Epithelial cell of esophagus (primary cell): ENCODE data around the gene GDF15.

ENCODE experiments used
- DNase-seq: peaks from one replicate; pipeline ENCODE4 v3.0.0; 2010; ENCODE audit warnings: low read depth
- H3K4me3 ChIP-seq: 2 replicates; pipeline ENCODE4 v1.5.1; 2011; ENCODE audit warnings: mild to moderate bottlenecking, low read length, control low read depth
- CTCF ChIP-seq: IDR thresholded peaks from 2 replicates; pipeline ENCODE4 v1.5.1; 2011; ENCODE audit warnings: low read depth, mild to moderate bottlenecking, low read length, control low read depth, inconsistent platforms; ENCODE audit not compliant: insufficient read depth; ENCODE audit errors: missing control alignments

Gene GDF15

GRCh38 chr19:18427080-18427742 is 41.3 kb downstream of the GDF15 start:
- DNase-seq = no peak
- H3K4me3 ChIP-seq = no peak overlapping the region
- no peak for TF ChIP-seq CTCF

GRCh38 chr19:18427743-18428113 is 41.8 kb downstream of the GDF15 start:
- no peak overlapping the region for H3K4me3 ChIP-seq
- TF ChIP-seq CTCF = no peak
- no peak for DNase-seq

GRCh38 chr19:18428173-18428786 is 42.3 kb downstream of the GDF15 start:
- no peak overlapping the region for H3K4me3 ChIP-seq
- TF ChIP-seq CTCF = no peak
- DNase-seq = no peak

GRCh38 chr19:18428787-18429674 is 43.1 kb downstream of the GDF15 start:
- DNase-seq = peak; percentile 48
- H3K4me3 ChIP-seq = no peak overlapping the region
- TF ChIP-seq CTCF = no peak

GRCh38 chr19:18429717-18430416 is 43.9 kb downstream of the GDF15 start:
- no peak for TF ChIP-seq CTCF
- DNase-seq = no peak
- no peak overlapping the region for H3K4me3 ChIP-seq

GRCh38 chr19:18430417-18431144 is 44.6 kb downstream of the GDF15 start:
- no peak for TF ChIP-seq CTCF
- DNase-seq = no peak
- H3K4me3 ChIP-seq = no peak overlapping the region
